Activated CD4-positive, alpha-beta memory T cell treated with anti-CD3 and anti-CD28 coated beads, Interleukin-2, amount 10 ng/mL, durations not matched to agents 7 days and 5 days (primary cell): ENCODE measurements around the gene ETFA. TPM values are rescaled to one million over a fixed set of nuclear protein-coding genes. Genes with fewer than 3 reads are reported as not detected.

ENCODE experiments used
- CTCF ChIA-PET: fragments of 350-600 bp; sonication (Branson Sonifier 250); formaldehyde crosslinking; loops from one replicate; lab custom pipeline; 2021; ENCODE audit warnings: antibody characterized with exemption, inconsistent platforms; lab: Charles Lee
- POLR2A ChIA-PET: fragments of 350-600 bp; sonication (Branson Sonifier 250); formaldehyde crosslinking; loops from one replicate; lab custom pipeline; 2021; ENCODE audit warnings: antibody characterized with exemption; lab: Charles Lee
- DNase-seq: peaks from one replicate; pipeline ENCODE4 v3.0.0-alpha.2; 2020
- H3K27ac Mint-ChIP-seq: one replicate; pipeline ENCODE4 v1.8.0; 2021; ENCODE audit warnings: mild to moderate bottlenecking, mixed read lengths
- H3K27me3 Mint-ChIP-seq: one replicate; pipeline ENCODE4 v1.8.0; 2021; ENCODE audit warnings: mixed read lengths
- H3K36me3 Mint-ChIP-seq: one replicate; pipeline ENCODE4 v1.8.0; 2021; ENCODE audit warnings: low read depth, mixed read lengths
- H3K4me1 Mint-ChIP-seq: one replicate; pipeline ENCODE4 v1.8.0; 2021; ENCODE audit warnings: mixed read lengths
- H3K4me3 Mint-ChIP-seq: one replicate; pipeline ENCODE4 v1.8.0; 2021; ENCODE audit warnings: mild to moderate bottlenecking, mixed read lengths
- H3K9me3 Mint-ChIP-seq: one replicate; pipeline ENCODE4 v1.8.0; 2021; ENCODE audit warnings: mixed read lengths
- total RNA-seq, 2 experiments: library from RNA; stranded (reverse); gene quantifications; one replicate each; pipeline ENCODE4 v1.2.3, GENCODE V29; 2021

Gene ETFA
- total RNA-seq = 100 to 1,000 TPM; 109 to 112 TPM

GRCh38 chr15:76311100-76311953 is at the start of gene ETFA:
Gene ETFA, minus strand, starts transcription at chr15:76311469. Its CDS starts 81 bp downstream, at chr15:76311388.
- H3K4me1 Mint-ChIP-seq = peaks cover 26% of the 10 kb centered on the region
- POLR2A ChIA-PET = interaction anchor here (0.8 to 2.1 kb wide), 5 partner anchors 13 to 34 kb away, joined by 3 to 13 read pairs (median 4); partner anchors contain the start of gene ISL2
- peak; percentile 96 for DNase-seq

GRCh38 chr15:76360416-76360815 is 49.1 kb upstream of the ETFA start:
- no peaks in the 10 kb centered on the region for H3K9me3 Mint-ChIP-seq
- no peaks in the 10 kb centered on the region for H3K27me3 Mint-ChIP-seq
- no peaks in the 10 kb centered on the region for H3K4me1 Mint-ChIP-seq
- POLR2A ChIA-PET = no interaction called here
- no peak for DNase-seq
- CTCF ChIA-PET = no interaction called here
- H3K27ac Mint-ChIP-seq = no peak overlapping the region
- no peak overlapping the region for H3K4me3 Mint-ChIP-seq
- H3K36me3 Mint-ChIP-seq = no peaks in the 10 kb centered on the region

More at GRCh38 chr15:76311100-76311953, at the start of gene ETFA:
- Mint-ChIP-seq H3K9me3 (no peaks in the 10 kb centered on the region), H3K27ac (peak within 1 kb of the TSS; percentile 76), H3K4me3 (peak within 1 kb of the TSS; percentile 89), H3K36me3 (peaks cover 3% of the 10 kb centered on the region), H3K27me3 (peaks cover 3% of the 10 kb centered on the region)
- CTCF ChIA-PET = interaction anchor here (0.7 to 2.4 kb wide), 4 partner anchors 23 to 29 kb away, joined by 3 to 10 read pairs (median 3); partner anchors contain the start of gene ISL2

- H3K9me3 Mint-ChIP-seq = no peaks in the 10 kb centered on the region
- H3K4me3 Mint-ChIP-seq = no peak overlapping the region
- H3K36me3 Mint-ChIP-seq = no peaks in the 10 kb centered on the region
- no peaks in the 10 kb centered on the region for H3K27me3 Mint-ChIP-seq
- DNase-seq = no peak
- H3K27ac Mint-ChIP-seq = no peak overlapping the region
- POLR2A ChIA-PET = no interaction called here
- H3K4me1 Mint-ChIP-seq = no peaks in the 10 kb centered on the region
- CTCF ChIA-PET = no interaction called here
Measured at GRCh38 chr15:76359152-76359551, 47.9 kb upstream of the ETFA start.

- ChIA-PET CTCF (no interaction called here), POLR2A (no interaction called here)
- Mint-ChIP-seq H3K27ac (no peak overlapping the region), H3K9me3 (no peaks in the 10 kb centered on the region), H3K4me1 (no peaks in the 10 kb centered on the region), H3K27me3 (no peaks in the 10 kb centered on the region), H3K4me3 (no peak overlapping the region), H3K36me3 (no peaks in the 10 kb centered on the region)
- DNase-seq = no peak
Measured at GRCh38 chr15:76358453-76358852, 47.2 kb upstream of the ETFA start.

- Mint-ChIP-seq H3K9me3 (no peaks in the 10 kb centered on the region), H3K4me1 (no peaks in the 10 kb centered on the region), H3K4me3 (no peak overlapping the region), H3K36me3 (no peaks in the 10 kb centered on the region), H3K27me3 (peaks cover 2% of the 10 kb centered on the region), H3K27ac (no peak overlapping the region)
- CTCF ChIA-PET = interaction anchor here (0.6 kb wide), 1 partner anchor 199 kb away, joined by 3 read pairs; no protein-coding TSS in a partner anchor
- no peak for DNase-seq
- POLR2A ChIA-PET = no interaction called here
Measured at GRCh38 chr15:76354823-76355440, 43.7 kb upstream of the ETFA start.

- H3K9me3 Mint-ChIP-seq = no peaks in the 10 kb centered on the region
- peaks cover 6% of the 10 kb centered on the region for H3K27me3 Mint-ChIP-seq
- no peak overlapping the region for H3K4me3 Mint-ChIP-seq
- POLR2A ChIA-PET = no interaction called here
- no peaks in the 10 kb centered on the region for H3K4me1 Mint-ChIP-seq
- no peaks in the 10 kb centered on the region for H3K36me3 Mint-ChIP-seq
- CTCF ChIA-PET = interaction anchor here (0.6 kb wide), 1 partner anchor 200 kb away, joined by 3 read pairs; no protein-coding TSS in a partner anchor
- H3K27ac Mint-ChIP-seq = no peak overlapping the region
- no peak for DNase-seq
Measured at GRCh38 chr15:76353903-76354302, 42.6 kb upstream of the ETFA start.

- H3K4me1 Mint-ChIP-seq = no peaks in the 10 kb centered on the region
- CTCF ChIA-PET = no interaction called here
Measured at GRCh38 chr15:76353023-76353577, 41.8 kb upstream of the ETFA start.

GRCh38 chr15:76349301-76350070 is 38.2 kb upstream of the ETFA start:
- DNase-seq = no peak
- Mint-ChIP-seq H3K36me3 (peaks cover 12% of the 10 kb centered on the region), H3K27ac (no peak overlapping the region), H3K4me1 (peaks cover 8% of the 10 kb centered on the region), H3K27me3 (peaks cover 35% of the 10 kb centered on the region), H3K9me3 (no peaks in the 10 kb centered on the region), H3K4me3 (no peak overlapping the region)
- ChIA-PET POLR2A (interaction anchor here (0.9 kb wide), 1 partner anchor 11 kb away, joined by 3 read pairs; no protein-coding TSS in a partner anchor), CTCF (no interaction called here)

More at GRCh38 chr15:76353023-76353577, 41.8 kb upstream of the ETFA start:
- POLR2A ChIA-PET = no interaction called here
- Mint-ChIP-seq H3K36me3 (no peaks in the 10 kb centered on the region), H3K27me3 (peaks cover 9% of the 10 kb centered on the region), H3K27ac (no peak overlapping the region), H3K4me3 (no peak overlapping the region), H3K9me3 (no peaks in the 10 kb centered on the region)
- no peak for DNase-seq

- peaks cover 10% of the 10 kb centered on the region for H3K4me1 Mint-ChIP-seq
- peaks cover 52% of the 10 kb centered on the region for H3K27me3 Mint-ChIP-seq
- H3K27ac Mint-ChIP-seq = no peak overlapping the region
- peaks cover 12% of the 10 kb centered on the region for H3K36me3 Mint-ChIP-seq
- H3K9me3 Mint-ChIP-seq = no peaks in the 10 kb centered on the region
- ChIA-PET CTCF (no interaction called here), POLR2A (interaction anchor here (1.3 to 2.9 kb wide), 2 partner anchors 11 to 12 kb away, joined by 3 to 15 read pairs; partner anchors contain the start of gene ISL2)
- no peak overlapping the region for H3K4me3 Mint-ChIP-seq
- no peak for DNase-seq
Measured at GRCh38 chr15:76347482-76348055, 36.3 kb upstream of the ETFA start.

- no peaks in the 10 kb centered on the region for H3K9me3 Mint-ChIP-seq
- H3K4me1 Mint-ChIP-seq = peaks cover 14% of the 10 kb centered on the region
- peaks cover 56% of the 10 kb centered on the region for H3K27me3 Mint-ChIP-seq
- CTCF ChIA-PET = interaction anchor here (3.3 kb wide), 1 partner anchor 11 kb away, joined by 9 read pairs; the partner anchor contains the start of gene ISL2
- peaks cover 15% of the 10 kb centered on the region for H3K36me3 Mint-ChIP-seq
- H3K27ac Mint-ChIP-seq = no peak overlapping the region
- no peak overlapping the region for H3K4me3 Mint-ChIP-seq
- DNase-seq = no peak
- POLR2A ChIA-PET = interaction anchor here (1.0 to 2.9 kb wide), 2 partner anchors 10 to 113 kb away, joined by 3 to 15 read pairs; partner anchors contain the start of gene ISL2
Measured at GRCh38 chr15:76346669-76347481, 35.6 kb upstream of the ETFA start.

GRCh38 chr15:76345880-76346668 is 34.8 kb upstream of the ETFA start:
- peaks cover 62% of the 10 kb centered on the region for H3K27me3 Mint-ChIP-seq
- H3K27ac Mint-ChIP-seq = no peak overlapping the region
- DNase-seq = no peak
- H3K9me3 Mint-ChIP-seq = no peaks in the 10 kb centered on the region
- peak overlapping the region; percentile 47 for H3K4me3 Mint-ChIP-seq
- peaks cover 20% of the 10 kb centered on the region for H3K36me3 Mint-ChIP-seq
- POLR2A ChIA-PET = interaction anchor here (1.0 to 2.9 kb wide), 3 partner anchors 9 to 112 kb away, joined by 3 to 15 read pairs (median 4); partner anchors contain the start of gene ISL2
- CTCF ChIA-PET = interaction anchor here (3.3 kb wide), 1 partner anchor 10 kb away, joined by 9 read pairs; the partner anchor contains the start of gene ISL2
- H3K4me1 Mint-ChIP-seq = peaks cover 20% of the 10 kb centered on the region
